Activated CD8-positive, alpha-beta memory T cell treated with anti-CD3 and anti-CD28 coated beads, Interleukin-2, amount 50 U/mL, for 1 hour (primary cell): ENCODE measurements around the gene COL24A1.

Experiments used
- DNase-seq: peaks from one replicate; pipeline ENCODE4 v3.0.0-alpha.2; 2020; ENCODE audit errors: extremely low read depth

COL24A1 gene

GRCh38 chr1:85683292-85684025, 473.1 kb downstream of the COL24A1 start:
- no peak for DNase-seq

- DNase-seq: no peak
Observed at GRCh38 chr1:85681087-85681486, 475.5 kb downstream of the COL24A1 start.
